Loucy (cell line): ENCODE data around the gene IGSF11.
"Not testable (repeated sequence)": the region's sequence is repeated elsewhere in the genome, so short reads cannot be mapped to it uniquely, and the experiment has no call there.

Source experiments
- H2AFZ ChIP-seq: fragments of 200-600 bp; sonication (generic); 2 replicates; pipeline ENCODE4 v1.6.0; 2016; ENCODE audit warnings: antibody characterized with exemption, mild to moderate bottlenecking, low read length, moderate library complexity
- H3F3A ChIP-seq: fragments of 200-600 bp; 2 replicates; pipeline ENCODE4 v1.6.0; 2016; ENCODE audit warnings: antibody characterized with exemption, low read depth, mild to moderate bottlenecking
- H3K27me3 ChIP-seq: fragments of 200-600 bp; sonication (generic); 2 replicates; pipeline ENCODE4 v1.6.1; 2014; ENCODE audit warnings: low read length, mild to moderate bottlenecking; ENCODE audit not compliant: insufficient read depth, poor library complexity, severe bottlenecking
- H3K36me3 ChIP-seq: fragments of 200-600 bp; sonication (generic); 2 replicates; pipeline ENCODE4 v1.6.1; 2016; ENCODE audit warnings: low read length; ENCODE audit not compliant: insufficient read depth
- H3K4me1 ChIP-seq: fragments of 200-600 bp; sonication (generic); 2 replicates; pipeline ENCODE4 v1.5.1; 2014; ENCODE audit warnings: low read length, mild to moderate bottlenecking; ENCODE audit not compliant: insufficient read depth, poor library complexity, severe bottlenecking
- H3K4me2 ChIP-seq: fragments of 200-600 bp; sonication (generic); 2 replicates; pipeline ENCODE4 v1.6.0; 2014; ENCODE audit warnings: antibody characterized with exemption, low read length, low read depth, mild to moderate bottlenecking; ENCODE audit not compliant: poor library complexity, severe bottlenecking
- H3K4me3 ChIP-seq: fragments of 200-600 bp; sonication (generic); 2 replicates; pipeline ENCODE4 v1.5.1; 2014; ENCODE audit warnings: low read length, mild to moderate bottlenecking, mixed read lengths; ENCODE audit not compliant: poor library complexity, severe bottlenecking
- H3K79me2 ChIP-seq: fragments of 200-600 bp; sonication (generic); 2 replicates; pipeline ENCODE4 v1.6.1; 2014; ENCODE audit warnings: low read length; ENCODE audit not compliant: insufficient read depth
- H3K9ac ChIP-seq: fragments of 200-600 bp; sonication (generic); 2 replicates; pipeline ENCODE4 v1.6.0; 2014; ENCODE audit warnings: mild to moderate bottlenecking, low read depth, low read length, moderate library complexity; ENCODE audit not compliant: poor library complexity, severe bottlenecking
- H3K9me2 ChIP-seq: fragments of 200-600 bp; sonication (generic); replicated peaks from 2 replicates; pipeline ENCODE4 v1.6.1; 2016; ENCODE audit warnings: low read depth, low read length, mixed read lengths
- H3K9me3 ChIP-seq: fragments of 200-600 bp; sonication (generic); 2 replicates; pipeline ENCODE4 v1.6.1; 2014; ENCODE audit warnings: mild to moderate bottlenecking, antibody characterized with exemption, low read length, low read depth; ENCODE audit not compliant: insufficient read depth
- H4K20me1 ChIP-seq: fragments of 200-600 bp; sonication (generic); 2 replicates; pipeline ENCODE4 v1.6.0; 2014; ENCODE audit warnings: antibody characterized with exemption, low read length, mild to moderate bottlenecking; ENCODE audit not compliant: insufficient read depth, poor library complexity, severe bottlenecking
- EZH2phosphoT487 ChIP-seq: fragments of 200-600 bp; IDR thresholded peaks from 2 replicates; pipeline ENCODE4 v1.6.1; 2018; ENCODE audit warnings: antibody characterized with exemption, mild to moderate bottlenecking, moderate library complexity, borderline replicate concordance
- TF ChIP-seq, protein P1 (sequence below): fragments of 200-600 bp; sonication (generic); conservative IDR thresholded peaks from 2 replicates; pipeline ENCODE4 v1.5.1; 2014; ENCODE audit warnings: mild to moderate bottlenecking, antibody characterized with exemption, low read length

IGSF11 gene

DNA sequence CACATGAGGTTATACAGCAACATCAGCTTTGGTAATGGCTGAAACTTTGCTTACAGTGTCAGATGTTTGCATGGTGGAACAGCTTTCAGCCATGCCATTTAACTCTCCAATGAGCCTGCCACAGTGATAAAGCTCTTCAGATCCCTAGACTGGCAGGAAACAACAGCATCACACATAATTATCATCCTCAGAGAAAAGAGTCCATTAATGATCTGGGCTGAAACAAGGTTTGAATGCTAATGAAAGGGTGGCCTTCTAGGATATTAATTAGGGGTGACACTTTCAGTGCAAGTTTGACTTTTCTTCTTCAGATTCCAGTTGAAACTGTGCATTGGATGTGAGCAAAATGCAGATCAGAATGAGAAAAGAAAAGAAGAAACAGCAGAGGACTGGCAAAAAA lies 166.6 kb downstream of the IGSF11 start:
- H3K4me2 ChIP-seq: no peak overlapping the region
- no peaks in the 10 kb centered on the region for H3K9me2 ChIP-seq
- H3K9me3 ChIP-seq: peaks cover 3% of the 10 kb centered on the region; the same call in 1 of the 2 replicates
- no peak overlapping the region for H3K9ac ChIP-seq
- no peaks in the 10 kb centered on the region for H4K20me1 ChIP-seq
- H3K4me3 ChIP-seq: no peak overlapping the region
- H3K4me1 ChIP-seq: no peaks in the 10 kb centered on the region
- H2AFZ ChIP-seq: no peak overlapping the region
- H3K36me3 ChIP-seq: no peaks in the 10 kb centered on the region
- H3F3A ChIP-seq: no peaks in the 10 kb centered on the region
- TF ChIP-seq EZH2phosphoT487: no peak
- TF ChIP-seq, protein P1, sequence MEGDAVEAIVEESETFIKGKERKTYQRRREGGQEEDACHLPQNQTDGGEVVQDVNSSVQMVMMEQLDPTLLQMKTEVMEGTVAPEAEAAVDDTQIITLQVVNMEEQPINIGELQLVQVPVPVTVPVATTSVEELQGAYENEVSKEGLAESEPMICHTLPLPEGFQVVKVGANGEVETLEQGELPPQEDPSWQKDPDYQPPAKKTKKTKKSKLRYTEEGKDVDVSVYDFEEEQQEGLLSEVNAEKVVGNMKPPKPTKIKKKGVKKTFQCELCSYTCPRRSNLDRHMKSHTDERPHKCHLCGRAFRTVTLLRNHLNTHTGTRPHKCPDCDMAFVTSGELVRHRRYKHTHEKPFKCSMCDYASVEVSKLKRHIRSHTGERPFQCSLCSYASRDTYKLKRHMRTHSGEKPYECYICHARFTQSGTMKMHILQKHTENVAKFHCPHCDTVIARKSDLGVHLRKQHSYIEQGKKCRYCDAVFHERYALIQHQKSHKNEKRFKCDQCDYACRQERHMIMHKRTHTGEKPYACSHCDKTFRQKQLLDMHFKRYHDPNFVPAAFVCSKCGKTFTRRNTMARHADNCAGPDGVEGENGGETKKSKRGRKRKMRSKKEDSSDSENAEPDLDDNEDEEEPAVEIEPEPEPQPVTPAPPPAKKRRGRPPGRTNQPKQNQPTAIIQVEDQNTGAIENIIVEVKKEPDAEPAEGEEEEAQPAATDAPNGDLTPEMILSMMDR: no peak
- H3K79me2 ChIP-seq: no peaks in the 10 kb centered on the region
- no peaks in the 10 kb centered on the region for H3K27me3 ChIP-seq

DNA sequence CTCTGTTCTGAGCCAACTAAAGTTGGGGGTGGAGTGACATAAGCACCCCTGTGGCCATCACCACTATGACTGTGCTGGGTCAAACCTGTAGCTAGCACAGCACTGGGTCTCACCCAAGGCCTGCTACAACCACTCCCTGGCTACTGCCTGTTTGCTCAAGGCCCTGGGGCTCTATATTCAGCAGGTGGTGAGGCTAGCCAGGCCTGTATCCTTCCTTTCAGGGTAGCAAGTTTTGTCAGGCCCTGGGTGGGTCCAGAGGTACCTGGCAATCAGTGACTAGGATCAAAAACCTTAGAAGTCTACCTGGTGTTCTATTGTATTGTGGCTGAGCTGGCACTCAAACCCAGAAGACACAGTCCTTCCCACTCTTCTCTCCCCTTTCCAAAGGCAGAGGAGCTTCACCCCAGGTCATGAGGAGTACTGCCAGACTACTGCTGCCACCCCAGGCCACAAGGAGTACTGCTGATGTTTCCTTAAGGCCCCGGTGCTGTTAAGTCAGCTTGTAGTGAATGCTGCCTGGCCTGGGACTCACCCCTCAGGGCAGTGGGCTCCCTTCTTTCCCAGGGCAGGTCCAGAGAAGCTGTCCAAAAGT lies 170.8 kb downstream of the IGSF11 start:
- Histone ChIP-seq H3K4me2 (no peak overlapping the region), H3K9ac (no peak overlapping the region), H3K9me3 (no peaks in the 10 kb centered on the region), H3K9me2 (no peaks in the 10 kb centered on the region), H3K79me2 (no peaks in the 10 kb centered on the region), H3K4me3 (no peak overlapping the region), H3K36me3 (no peaks in the 10 kb centered on the region), H4K20me1 (no peaks in the 10 kb centered on the region), H2AFZ (no peak overlapping the region), H3K4me1 (no peaks in the 10 kb centered on the region), H3F3A (no peaks in the 10 kb centered on the region), H3K27me3 (no peaks in the 10 kb centered on the region)
- TF ChIP-seq EZH2phosphoT487: no peak
- TF ChIP-seq, protein P1: peak; percentile 33; the same call in 1 of the 2 replicates

DNA sequence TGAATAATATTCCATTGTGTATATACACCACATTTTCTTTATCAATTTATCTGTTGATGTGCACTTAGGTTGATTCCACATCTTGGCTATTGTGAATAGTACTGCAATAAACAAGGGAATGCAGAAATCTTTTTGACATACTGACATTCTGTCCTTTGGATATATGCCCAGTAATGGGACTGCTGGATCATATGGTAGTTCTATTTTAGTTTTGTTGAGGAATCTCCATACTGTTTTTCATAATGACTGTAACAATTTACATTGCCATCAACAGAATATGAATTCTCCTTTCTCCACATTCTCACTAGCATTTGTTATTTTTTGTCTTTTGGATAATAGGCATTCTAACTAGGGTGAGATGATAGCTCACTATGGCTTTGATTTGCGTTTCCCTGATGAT lies 174.7 kb downstream of the IGSF11 start:
- TF ChIP-seq EZH2phosphoT487: no peak
- TF ChIP-seq, protein P1: no peak
- Histone ChIP-seq H3K9me2 (no peaks in the 10 kb centered on the region), H4K20me1 (no peaks in the 10 kb centered on the region)

DNA sequence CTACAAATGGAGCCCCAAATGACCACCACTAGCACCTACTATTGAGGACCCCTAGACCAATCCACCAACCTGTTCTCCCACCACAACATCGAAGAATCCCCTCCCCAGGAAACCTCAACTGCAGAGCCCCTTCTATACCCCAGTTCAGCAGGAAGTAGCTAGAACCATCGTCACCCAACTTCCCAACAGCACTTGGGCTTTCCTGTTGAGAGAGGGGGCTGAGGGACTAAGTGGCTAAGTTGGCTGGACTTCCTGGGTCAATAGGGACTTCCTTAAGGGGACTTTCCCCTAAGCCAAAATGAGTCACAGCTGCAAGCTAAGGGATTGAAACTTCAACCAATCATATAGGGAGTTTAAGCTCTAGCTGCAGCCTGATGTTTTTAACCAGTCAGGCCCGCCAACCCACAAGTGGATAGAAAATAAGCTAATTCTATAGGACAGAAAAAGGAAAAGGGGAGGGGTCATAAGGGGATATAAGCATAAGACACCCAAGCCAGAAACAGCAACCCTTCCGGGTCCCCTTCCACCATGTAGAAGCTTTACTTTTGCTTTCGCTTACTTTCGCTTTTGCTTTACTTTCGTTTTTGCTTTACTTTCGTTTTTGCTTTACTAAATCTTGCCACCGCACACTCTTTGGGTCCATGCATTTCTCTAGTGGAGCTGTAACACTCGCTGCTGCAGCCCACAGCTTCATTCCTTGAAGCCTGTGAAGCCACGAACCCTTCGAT lies 183.0 kb downstream of the IGSF11 start:
- not testable (repeated sequence) for H4K20me1 ChIP-seq, H3K9me3 ChIP-seq, H3K27me3 ChIP-seq, H3F3A ChIP-seq, H3K9ac ChIP-seq, H3K79me2 ChIP-seq, H3K4me2 ChIP-seq, H3K9me2 ChIP-seq, H3K36me3 ChIP-seq, H3K4me1 ChIP-seq
- Histone ChIP-seq H3K4me3 (peak overlapping the region; percentile 49), H2AFZ (peak overlapping the region; percentile 60; the same call in 1 of the 2 replicates)

More for the DNA sequence above, 174.7 kb downstream of the IGSF11 start:
- H3K4me2 ChIP-seq: no peak overlapping the region
- no peaks in the 10 kb centered on the region for H3K36me3 ChIP-seq
- no peak overlapping the region for H3K4me3 ChIP-seq
- H2AFZ ChIP-seq: no peak overlapping the region
- no peak overlapping the region for H3K9ac ChIP-seq
- no peaks in the 10 kb centered on the region for H3K79me2 ChIP-seq
- H3K4me1 ChIP-seq: no peaks in the 10 kb centered on the region
- no peaks in the 10 kb centered on the region for H3F3A ChIP-seq
- no peaks in the 10 kb centered on the region for H3K27me3 ChIP-seq
- H3K9me3 ChIP-seq: peaks cover 3% of the 10 kb centered on the region; the same call in 1 of the 2 replicates
